ENCODE data around the gene MYBPHL.
A peak's percentile ranks its signal among the peaks of the same experiment; 100 is the strongest.

Gene MYBPHL

DNA sequence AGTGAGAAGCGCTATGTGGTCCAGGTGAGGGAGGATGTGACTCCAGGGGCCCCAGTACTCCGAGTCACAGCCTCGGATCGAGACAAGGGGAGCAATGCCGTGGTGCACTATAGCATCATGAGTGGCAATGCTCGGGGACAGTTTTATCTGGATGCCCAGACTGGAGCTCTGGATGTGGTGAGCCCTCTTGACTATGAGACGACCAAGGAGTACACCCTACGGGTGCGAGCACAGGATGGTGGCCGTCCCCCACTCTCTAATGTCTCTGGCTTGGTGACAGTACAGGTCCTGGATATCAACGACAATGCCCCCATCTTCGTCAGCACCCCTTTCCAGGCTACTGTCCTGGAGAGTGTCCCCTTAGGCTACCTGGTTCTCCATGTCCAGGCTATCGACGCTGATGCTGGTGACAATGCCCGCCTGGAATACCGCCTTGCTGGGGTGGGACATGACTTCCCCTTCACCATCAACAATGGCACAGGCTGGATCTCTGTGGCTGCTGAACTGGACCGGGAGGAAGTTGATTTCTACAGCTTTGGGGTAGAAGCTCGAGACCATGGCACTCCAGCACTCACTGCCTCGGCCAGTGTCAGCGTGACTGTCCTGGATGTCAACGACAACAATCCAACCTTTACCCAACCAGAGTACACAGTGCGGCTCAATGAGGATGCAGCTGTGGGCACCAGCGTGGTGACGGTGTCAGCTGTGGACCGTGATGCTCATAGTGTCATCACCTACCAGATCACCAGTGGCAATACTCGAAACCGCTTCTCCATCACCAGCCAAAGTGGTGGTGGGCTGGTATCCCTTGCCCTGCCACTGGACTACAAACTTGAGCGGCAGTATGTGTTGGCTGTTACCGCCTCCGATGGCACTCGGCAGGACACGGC lies 55.3 kb downstream of the MYBPHL start:
- DNase-seq: no peak

DNA sequence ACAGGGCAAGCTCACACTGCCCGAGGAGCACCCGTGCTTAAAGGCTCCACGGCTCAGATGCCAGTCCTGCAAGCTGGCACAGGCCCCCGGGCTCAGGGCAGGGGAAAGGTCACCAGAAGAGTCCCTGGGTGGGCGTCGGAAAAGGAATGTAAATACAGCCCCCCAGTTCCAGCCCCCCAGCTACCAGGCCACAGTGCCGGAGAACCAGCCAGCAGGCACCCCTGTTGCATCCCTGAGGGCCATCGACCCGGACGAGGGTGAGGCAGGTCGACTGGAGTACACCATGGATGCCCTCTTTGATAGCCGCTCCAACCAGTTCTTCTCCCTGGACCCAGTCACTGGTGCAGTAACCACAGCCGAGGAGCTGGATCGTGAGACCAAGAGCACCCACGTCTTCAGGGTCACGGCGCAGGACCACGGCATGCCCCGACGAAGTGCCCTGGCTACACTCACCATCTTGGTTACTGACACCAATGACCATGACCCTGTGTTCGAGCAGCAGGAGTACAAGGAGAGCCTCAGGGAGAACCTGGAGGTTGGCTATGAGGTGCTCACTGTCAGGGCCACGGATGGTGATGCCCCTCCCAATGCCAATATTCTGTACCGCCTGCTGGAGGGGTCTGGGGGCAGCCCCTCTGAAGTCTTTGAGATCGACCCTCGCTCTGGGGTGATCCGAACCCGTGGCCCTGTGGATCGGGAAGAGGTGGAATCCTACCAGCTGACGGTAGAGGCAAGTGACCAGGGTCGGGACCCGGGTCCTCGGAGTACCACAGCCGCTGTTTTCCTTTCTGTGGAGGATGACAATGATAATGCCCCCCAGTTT lies 56.1 kb downstream of the MYBPHL start:
- no peak for DNase-seq

DNA sequence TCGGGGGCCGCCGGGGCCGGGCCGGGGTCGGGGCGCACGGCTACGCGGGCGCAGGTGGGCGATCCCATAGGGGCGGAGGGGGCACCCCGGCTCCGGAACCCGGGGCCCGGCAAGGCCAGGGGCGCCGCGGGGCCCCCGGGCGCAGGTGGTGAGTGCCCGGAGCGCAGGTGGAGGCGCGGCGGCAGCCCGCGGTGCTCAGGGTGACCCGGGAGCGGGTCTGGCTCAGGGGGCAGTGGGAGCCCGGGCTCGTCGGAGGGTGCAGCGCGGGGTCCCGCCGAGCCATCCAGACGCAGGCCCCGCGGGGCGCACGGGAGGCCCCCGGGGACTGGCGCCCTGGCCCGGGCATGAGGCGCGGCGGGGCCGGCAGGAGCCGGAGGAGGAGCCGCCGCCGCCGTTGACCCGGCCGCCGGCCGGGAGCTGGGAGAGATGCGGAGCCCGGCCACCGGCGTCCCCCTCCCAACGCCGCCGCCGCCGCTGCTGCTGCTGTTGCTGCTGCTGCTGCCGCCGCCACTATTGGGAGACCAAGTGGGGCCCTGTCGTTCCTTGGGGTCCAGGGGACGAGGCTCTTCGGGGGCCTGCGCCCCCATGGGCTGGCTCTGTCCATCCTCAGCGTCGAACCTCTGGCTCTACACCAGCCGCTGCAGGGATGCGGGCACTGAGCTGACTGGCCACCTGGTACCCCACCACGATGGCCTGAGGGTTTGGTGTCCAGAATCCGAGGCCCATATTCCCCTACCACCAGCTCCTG lies 57.0 kb downstream of the MYBPHL start:
- DNase-seq: no peak

DNA sequence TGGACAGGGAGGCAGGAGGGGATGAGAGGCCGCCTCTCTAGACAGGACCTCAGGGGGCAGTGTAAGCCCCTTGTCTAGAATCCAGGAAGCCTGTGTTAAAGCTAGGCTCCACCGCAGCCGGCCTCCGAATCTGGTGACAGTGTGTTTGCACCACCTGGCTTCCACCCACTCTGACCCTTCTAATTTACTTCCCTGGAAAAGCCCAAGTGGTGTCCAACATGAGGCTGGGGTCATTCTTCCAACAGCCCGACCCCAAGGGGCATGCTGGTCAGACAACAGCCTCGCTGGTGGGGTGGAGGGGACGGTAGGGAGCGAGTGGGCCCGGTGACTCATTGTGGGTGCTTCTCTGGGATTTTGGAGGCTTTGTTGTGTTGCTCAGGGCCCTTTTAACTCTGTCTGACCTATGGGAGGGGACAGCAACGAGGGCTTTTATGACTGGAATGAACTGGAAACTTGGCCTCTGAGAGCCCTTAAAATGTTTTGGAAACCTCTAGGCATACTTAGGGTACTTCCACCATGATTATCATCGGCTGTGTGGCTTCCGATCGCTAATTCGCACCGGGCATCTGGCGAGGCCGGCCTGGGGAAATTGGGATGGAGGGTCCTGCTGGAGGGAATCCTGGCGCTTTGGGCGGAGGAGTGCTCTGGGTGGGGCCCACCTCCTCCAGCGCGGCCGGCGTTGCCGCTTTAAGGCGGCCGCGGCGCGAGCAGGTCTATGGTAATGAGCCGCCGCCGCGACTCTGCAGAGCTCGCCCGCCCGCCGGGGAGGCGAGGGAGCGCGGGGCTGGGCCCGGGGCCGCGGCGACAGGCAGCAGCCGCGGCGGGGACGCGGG lies 57.8 kb downstream of the MYBPHL start, which contains the start of gene CELSR2:
TSS of gene CELSR2 (plus strand) at position 743 of the 833 bp plus-strand sequence. CDS start 541 bp downstream, outside the sequence.
- DNase-seq: peak; percentile 16 to 20

DNA sequence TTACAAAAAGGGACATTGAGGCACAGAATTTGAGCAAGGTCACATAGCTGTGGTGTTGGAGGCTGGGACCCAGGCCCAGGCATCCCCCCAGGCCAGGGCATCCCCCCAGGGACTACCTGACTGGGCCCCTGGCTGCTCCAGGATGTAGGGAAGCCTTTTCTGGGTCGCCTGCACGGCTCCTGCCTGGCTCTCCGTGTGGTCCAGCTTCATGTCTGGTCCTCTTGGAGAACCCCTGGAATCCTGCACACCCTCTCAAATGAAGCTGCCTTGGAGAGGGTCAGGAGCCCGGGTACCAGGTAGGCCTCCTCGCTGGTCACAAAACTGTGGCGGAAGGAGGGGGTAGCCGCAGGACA lies 58.4 kb downstream of the MYBPHL start:
- DNase-seq: no peak

DNA sequence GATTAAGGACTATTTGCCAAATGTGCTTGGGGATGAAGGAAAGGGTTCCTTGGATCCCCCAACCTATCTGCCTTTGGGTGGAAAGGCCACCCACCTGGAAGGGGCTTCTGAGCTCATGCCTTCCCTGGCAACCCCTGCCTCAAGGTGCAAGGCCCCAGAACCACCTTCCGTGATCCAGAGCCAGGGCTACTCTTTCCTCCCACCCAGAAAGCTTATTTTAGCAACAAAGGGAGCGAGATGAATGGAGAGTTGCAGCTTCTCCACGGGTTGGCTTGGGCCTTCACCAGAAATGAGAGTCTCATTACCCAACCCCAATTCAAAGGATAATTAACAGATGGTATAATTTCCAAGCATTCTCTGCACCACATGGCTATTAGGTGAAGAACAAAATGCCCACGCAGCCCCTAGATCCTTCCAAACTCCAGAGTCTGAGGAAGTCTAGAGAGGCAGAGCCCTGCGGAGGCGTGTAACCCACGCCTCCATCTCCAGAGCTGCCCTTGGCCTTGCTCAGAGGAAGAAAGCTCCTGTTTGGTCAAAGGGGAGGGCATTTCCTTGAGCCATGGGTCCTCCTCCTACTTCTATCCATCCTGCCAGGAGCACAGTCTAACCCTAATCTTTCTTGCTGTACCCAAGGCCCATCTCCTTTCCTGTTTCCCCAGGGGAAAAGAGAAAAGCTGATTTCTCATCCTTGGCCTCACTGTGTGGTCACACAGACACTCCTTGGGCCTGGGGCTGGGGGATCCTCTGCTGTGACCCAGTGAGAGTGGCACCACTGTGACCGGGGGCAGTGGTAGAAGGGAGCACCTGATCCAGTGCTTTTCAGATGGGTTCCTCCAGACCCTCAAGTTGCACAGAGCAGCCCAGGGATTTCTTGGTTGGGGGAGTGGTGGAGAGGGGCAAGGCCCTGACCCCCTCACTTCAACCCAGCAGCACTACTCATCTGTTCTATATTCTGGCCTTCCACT lies 59.1 kb downstream of the MYBPHL start:
- no peak for DNase-seq

DNA sequence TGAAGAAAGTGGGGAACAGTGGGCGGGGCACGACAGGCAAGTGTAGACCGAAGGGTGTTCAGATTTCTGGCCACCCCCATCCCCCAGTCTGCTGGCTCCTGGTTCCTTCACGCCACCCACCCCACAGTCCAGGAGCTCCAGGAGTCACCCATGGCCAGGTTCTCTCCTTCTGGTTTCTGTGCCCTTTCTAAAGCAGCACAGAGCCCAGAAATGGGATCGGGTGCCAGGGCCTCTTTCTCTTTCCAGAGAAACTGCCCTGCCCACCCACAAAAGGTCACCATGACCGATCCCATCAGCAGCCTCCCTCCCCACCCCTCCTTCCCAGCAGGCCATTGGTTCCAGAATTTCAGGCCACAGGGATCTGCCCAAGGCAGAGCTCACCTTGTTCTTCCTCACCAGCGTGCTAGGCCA lies 60.7 kb downstream of the MYBPHL start:
- DNase-seq: no peak

DNA sequence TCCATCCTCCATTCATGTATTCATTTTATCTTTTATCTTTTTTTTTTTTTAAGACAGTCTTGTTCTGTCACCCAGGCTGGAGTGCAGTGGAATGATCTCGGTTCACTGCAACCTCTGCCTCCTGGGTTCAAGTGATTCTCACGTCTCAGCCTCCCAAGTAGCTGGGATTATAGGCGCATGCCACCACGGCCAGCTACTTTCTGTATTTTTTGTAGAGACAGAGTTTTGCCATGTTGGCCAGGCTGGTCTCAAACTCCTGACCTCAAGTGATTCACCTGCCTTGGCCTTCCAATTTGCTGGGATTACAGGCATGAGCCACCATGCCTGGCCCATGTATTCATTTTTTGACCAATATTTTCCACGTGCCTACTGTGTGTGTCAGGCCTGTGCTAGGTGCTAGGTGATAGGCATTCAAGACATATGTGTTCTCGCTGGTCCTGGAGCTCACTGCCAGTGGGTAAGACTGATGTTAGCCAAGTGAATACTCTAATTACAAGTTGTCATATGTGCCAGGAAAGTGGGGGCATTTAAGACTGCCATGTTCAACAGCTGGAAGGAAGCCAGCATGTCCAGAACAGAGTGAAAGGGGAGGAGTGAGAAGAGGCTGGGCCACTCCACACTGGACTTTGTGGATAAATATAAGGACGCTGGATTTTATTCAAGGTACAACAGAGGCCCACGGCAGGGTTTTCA lies 62.8 kb downstream of the MYBPHL start:
- no peak for DNase-seq

DNA sequence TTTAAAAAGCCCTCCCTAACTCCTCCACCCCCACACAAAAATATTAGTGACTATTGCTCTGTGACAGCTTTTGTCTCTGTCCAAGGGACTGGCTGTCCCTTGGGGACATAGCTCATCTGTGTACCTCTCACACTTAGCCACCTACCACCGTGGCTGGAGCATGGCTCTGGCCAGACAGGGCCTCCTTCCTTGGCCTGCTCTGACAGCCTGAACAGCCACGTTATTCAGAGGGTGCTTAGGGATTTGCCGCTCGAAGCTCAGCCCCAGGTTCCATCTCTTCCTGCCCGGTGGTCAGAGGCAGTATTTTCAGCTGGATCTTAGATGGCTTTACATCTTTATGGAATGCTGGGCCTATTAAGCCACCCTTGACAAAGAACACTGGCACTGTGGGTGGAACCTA lies 63.6 kb downstream of the MYBPHL start:
- DNase-seq: no peak

DNA sequence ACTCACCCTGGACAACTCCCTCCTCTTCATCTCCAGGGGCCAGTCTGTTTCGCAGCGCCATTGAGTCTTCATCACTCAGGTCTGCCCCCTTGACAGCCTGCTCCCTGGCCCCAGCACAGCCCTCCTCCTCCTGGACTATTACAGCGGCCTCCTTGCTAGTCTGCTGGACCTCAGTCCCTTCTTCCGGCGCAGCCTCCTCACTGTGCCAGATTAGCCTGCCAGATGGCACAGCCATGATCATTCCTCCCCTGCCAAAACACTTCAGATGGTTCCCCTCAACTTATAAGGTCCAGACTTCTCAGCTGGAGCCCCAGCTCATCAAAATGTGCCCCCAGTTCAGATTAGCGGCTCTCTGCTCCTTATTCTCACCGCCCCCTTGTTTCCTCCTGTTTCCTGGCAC lies 64.4 kb downstream of the MYBPHL start:
- DNase-seq: no peak
